ENCODE data around the gene ASB2.

Gene ASB2

DNA sequence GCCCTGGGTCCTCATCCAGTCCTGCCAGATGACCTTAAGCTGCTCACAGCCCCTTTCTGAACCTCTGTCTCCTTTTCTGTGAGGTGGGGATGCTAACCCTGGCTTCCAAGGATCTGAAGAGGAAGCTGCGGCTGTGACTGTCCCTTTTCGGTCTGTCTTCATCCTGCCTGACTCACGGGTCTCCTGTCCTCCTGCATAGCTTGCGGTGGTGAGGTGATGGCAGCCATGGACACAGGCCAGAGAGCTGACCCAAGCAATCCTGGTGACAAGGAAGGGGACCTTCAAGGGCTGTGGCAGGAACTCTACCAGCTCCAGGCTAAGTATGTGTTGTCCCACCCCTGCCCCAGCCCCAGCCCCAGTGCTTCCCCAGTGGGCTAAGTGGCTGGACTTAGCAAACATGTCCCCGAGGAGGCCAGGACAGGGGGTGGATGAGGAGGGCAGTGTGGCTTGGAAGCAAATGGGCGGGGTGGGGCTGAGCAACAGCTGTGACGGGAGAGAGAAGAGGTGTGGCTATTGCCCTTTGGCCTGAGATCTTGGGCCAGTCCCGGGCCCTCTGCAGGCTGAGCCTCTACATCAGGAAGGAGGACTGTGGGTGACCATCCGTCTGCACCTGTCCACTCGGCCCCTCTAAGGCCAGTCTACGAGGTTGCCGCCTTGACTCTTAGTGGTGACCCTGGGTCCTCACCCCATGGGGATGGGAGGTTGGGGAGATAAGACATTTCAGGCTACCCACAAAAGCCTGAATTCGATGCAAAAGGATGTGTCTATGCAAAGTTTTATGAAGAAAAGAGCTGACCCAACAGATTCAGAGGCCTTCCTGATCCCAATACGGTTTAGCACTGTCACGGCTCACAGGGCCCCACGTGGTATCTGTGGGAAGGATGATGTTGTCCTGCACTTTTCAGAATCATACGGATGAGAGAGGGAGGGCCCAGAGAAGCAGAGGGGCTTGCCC, 21.8 kb upstream of the ASB2 start:
- H3K4me2 ChIP-seq (ENCODE audit: low read length), result no peak overlapping the region

DNA sequence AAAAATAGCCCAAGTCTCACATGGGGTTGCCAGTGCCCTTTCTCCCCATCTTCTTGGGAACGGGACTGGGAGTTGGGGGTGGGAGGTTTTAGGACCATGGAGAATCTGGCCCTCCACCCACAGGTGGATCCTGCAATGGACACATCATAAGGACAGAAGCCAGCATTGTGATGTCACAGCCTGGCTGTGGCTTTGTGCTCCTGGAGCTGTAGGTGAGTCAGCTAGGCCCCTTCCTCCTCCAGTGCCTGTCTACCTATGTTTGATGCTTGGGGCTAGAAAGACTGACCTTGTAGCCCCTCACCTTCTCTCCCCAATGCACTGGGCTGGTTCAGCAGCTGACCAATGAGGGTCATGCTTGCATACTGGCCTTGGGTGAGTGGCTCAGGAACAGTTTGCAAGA, 20.7 kb upstream of the ASB2 start, which contains the start of gene CCDC197:
Gene CCDC197, plus strand, starts transcription at position 220 of the 400 bp plus-strand sequence. CDS start 831 bp downstream, outside the sequence.
- Histone ChIP-seq H3K4me3 (ENCODE audit: low read length) (no peak within 1 kb of the TSS), H3K79me2 (ENCODE audit: low read length) (no peaks in the 10 kb centered on the region), H2AFZ (ENCODE audit: low read depth, low read length) (no peak within 1 kb of the TSS), H3K9ac (ENCODE audit: low read length) (no peak within 1 kb of the TSS), H3K4me2 (ENCODE audit: low read length) (no peak within 1 kb of the TSS), H3K27me3 (ENCODE audit: low read depth, low read length) (0 out of 2 replicates have a peak, but pooled peaks cover 13% of the 10 kb centered on the region), H4K20me1 (ENCODE audit: insufficient read depth, low read length) (no peaks in the 10 kb centered on the region), H3K27ac (ENCODE audit: low read length) (no peak within 1 kb of the TSS), H3K36me3 (replicated peaks; ENCODE audit: low read depth, low read length) (no peaks in the 10 kb centered on the region), H3K9me3 (ENCODE audit: insufficient read depth, low read length) (no peaks in the 10 kb centered on the region), H3K4me1 (ENCODE audit: low read length) (peaks cover 9% of the 10 kb centered on the region)
- no peak for TF ChIP-seq EZH2phosphoT487 (IDR thresholded peaks at IDR 0.05; ENCODE audit: low read depth)
- no peak for TF ChIP-seq CTCF (IDR thresholded peaks at IDR 0.05; ENCODE audit: low read depth, low read length)

More for the DNA sequence above, 21.8 kb upstream of the ASB2 start:
- Histone ChIP-seq H3K36me3 (replicated peaks; ENCODE audit: low read depth, low read length) (no peaks in the 10 kb centered on the region), H3K9ac (ENCODE audit: low read length) (no peak overlapping the region), H3K4me3 (ENCODE audit: low read length) (no peak overlapping the region), H3K4me1 (ENCODE audit: low read length) (peaks cover 9% of the 10 kb centered on the region), H3K27me3 (ENCODE audit: low read depth, low read length) (0 out of 2 replicates have a peak, but pooled peaks cover 13% of the 10 kb centered on the region), H2AFZ (ENCODE audit: low read depth, low read length) (no peak overlapping the region), H3K79me2 (ENCODE audit: low read length) (no peaks in the 10 kb centered on the region), H3K27ac (ENCODE audit: low read length) (no peak overlapping the region), H3K9me3 (ENCODE audit: insufficient read depth, low read length) (no peaks in the 10 kb centered on the region), H4K20me1 (ENCODE audit: insufficient read depth, low read length) (no peaks in the 10 kb centered on the region)
- no peak for TF ChIP-seq CTCF (IDR thresholded peaks at IDR 0.05; ENCODE audit: low read depth, low read length)
- no peak for TF ChIP-seq EZH2phosphoT487 (IDR thresholded peaks at IDR 0.05; ENCODE audit: low read depth)

DNA sequence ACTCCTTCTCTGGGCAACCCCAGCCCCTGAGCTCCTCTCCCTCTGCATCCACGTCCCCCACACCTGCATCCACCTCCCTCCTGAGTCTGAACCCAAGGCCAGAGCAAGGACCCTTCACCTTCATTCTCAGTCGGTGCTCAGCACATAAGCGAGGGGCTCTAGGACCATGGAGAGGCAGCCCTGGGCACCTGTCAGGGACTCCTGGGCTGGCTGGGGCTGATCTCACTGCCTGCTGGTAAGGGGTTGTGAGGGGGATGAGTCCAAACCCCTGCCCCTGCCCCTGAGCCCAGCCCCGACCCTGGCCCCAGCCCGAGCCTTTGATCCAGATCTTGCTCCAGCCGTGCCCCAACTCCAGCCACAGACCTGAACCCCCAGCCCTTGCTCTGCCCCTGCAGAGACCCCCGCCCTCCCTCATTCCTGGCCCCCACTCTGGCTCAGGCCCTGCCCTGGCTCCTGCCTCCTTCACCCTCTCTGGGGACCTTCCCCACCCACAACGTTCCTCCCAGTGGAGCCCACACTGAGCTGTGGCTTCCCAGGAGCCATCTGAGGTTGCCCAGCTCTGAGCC, 19.8 kb upstream of the ASB2 start:
- Histone ChIP-seq H3K36me3 (replicated peaks; ENCODE audit: low read depth, low read length) (no peaks in the 10 kb centered on the region), H3K4me1 (ENCODE audit: low read length) (peaks cover 2% of the 10 kb centered on the region; the same call in 1 of the 2 replicates), H2AFZ (ENCODE audit: low read depth, low read length) (no peak overlapping the region), H3K27me3 (ENCODE audit: low read depth, low read length) (0 out of 2 replicates have a peak, but pooled peaks cover 10% of the 10 kb centered on the region), H4K20me1 (ENCODE audit: insufficient read depth, low read length) (no peaks in the 10 kb centered on the region), H3K27ac (ENCODE audit: low read length) (no peak overlapping the region), H3K79me2 (ENCODE audit: low read length) (no peaks in the 10 kb centered on the region), H3K9ac (ENCODE audit: low read length) (no peak overlapping the region), H3K4me3 (ENCODE audit: low read length) (no peak overlapping the region), H3K9me3 (ENCODE audit: insufficient read depth, low read length) (no peaks in the 10 kb centered on the region), H3K4me2 (ENCODE audit: low read length) (no peak overlapping the region)
- no peak for TF ChIP-seq EZH2phosphoT487 (IDR thresholded peaks at IDR 0.05; ENCODE audit: low read depth)
- no peak for TF ChIP-seq CTCF (IDR thresholded peaks at IDR 0.05; ENCODE audit: low read depth, low read length)
